Measurements from ENCODE around the gene CTXND1. TPM values are rescaled to one million over a fixed set of nuclear protein-coding genes. Genes with fewer than 3 reads are reported as not detected.

CTXND1 gene
- total RNA-seq, 1 experiment from 2014 or later = not detected

GRCh38 chr15:80283531-80283930 lies 31.5 kb upstream of the CTXND1 start:
- Histone ChIP-seq H2BK15ac (ENCODE audit: low read depth, low read length) (no peak overlapping the region), H3K27me3 (ENCODE audit: insufficient read depth, low read length) (no peaks in the 10 kb centered on the region), H3K23me2 (ENCODE audit: insufficient read length, low read depth, low read length, poor library complexity, severe bottlenecking) (no peaks in the 10 kb centered on the region), H4K8ac (replicated peaks; ENCODE audit: insufficient read length, low read depth, low read length) (no peak overlapping the region), H3K4me1 (ENCODE audit: insufficient read depth, low read length) (no peaks in the 10 kb centered on the region), H3K79me1 (ENCODE audit: insufficient read depth, low read depth, low read length, poor library complexity, severe bottlenecking) (no peaks in the 10 kb centered on the region), H3K4me2 (ENCODE audit: insufficient read depth, insufficient read length, low read length) (no peak overlapping the region), H3K9ac (ENCODE audit: extremely low read depth, insufficient read length, low read length) (no peak overlapping the region), H2BK20ac (ENCODE audit: low read depth, low read length, poor library complexity, severe bottlenecking) (no peak overlapping the region), H4K20me1 (ENCODE audit: control insufficient read depth, insufficient read depth, insufficient read length) (no peaks in the 10 kb centered on the region), H2BK12ac (ENCODE audit: insufficient read length, low read depth, low read length) (no peak overlapping the region), H3K23ac (ENCODE audit: insufficient read length, low read depth, low read length) (no peak overlapping the region), H2BK5ac (ENCODE audit: insufficient read length, low read length) (no peak overlapping the region), H2BK120ac (ENCODE audit: low read depth, low read length, poor library complexity, severe bottlenecking) (no peak overlapping the region), H4K5ac (ENCODE audit: insufficient read length, low read depth, low read length) (no peak overlapping the region), H3K14ac (ENCODE audit: insufficient read depth, low read length) (no peak overlapping the region), H3K56ac (ENCODE audit: insufficient read length, low read depth, low read length) (no peak overlapping the region), H3K9me3 (ENCODE audit: control insufficient read depth, low read depth, low read length) (no peaks in the 10 kb centered on the region), H4K91ac (ENCODE audit: insufficient read length, low read depth, low read length) (no peak overlapping the region), H3T11ph (ENCODE audit: low read length) (no peak overlapping the region), H3K27ac (ENCODE audit: insufficient read length, low read depth, low read length) (no peak overlapping the region), H3K79me2 (ENCODE audit: insufficient read depth, low read length) (no peaks in the 10 kb centered on the region), H2AK5ac (ENCODE audit: insufficient read length, low read length) (no peak overlapping the region), H2AFZ (ENCODE audit: low read length) (no peak overlapping the region), H3K18ac (ENCODE audit: insufficient read length, low read depth, low read length) (no peak overlapping the region), H3K4ac (ENCODE audit: low read depth, low read length) (no peak overlapping the region)
- H3K4me3 Mint-ChIP-seq = no peak overlapping the region
- peaks cover 5% of the 10 kb centered on the region for H3K27me3 Mint-ChIP-seq (ENCODE audit: low read depth)
- TF ChIP-seq, protein P1, sequence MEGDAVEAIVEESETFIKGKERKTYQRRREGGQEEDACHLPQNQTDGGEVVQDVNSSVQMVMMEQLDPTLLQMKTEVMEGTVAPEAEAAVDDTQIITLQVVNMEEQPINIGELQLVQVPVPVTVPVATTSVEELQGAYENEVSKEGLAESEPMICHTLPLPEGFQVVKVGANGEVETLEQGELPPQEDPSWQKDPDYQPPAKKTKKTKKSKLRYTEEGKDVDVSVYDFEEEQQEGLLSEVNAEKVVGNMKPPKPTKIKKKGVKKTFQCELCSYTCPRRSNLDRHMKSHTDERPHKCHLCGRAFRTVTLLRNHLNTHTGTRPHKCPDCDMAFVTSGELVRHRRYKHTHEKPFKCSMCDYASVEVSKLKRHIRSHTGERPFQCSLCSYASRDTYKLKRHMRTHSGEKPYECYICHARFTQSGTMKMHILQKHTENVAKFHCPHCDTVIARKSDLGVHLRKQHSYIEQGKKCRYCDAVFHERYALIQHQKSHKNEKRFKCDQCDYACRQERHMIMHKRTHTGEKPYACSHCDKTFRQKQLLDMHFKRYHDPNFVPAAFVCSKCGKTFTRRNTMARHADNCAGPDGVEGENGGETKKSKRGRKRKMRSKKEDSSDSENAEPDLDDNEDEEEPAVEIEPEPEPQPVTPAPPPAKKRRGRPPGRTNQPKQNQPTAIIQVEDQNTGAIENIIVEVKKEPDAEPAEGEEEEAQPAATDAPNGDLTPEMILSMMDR (conservative IDR thresholded peaks at IDR 0.05) = no peak
- WGBS (ENCODE audit: extremely low coverage, insufficient read length, low lambda C conversion rate) = no CpG with 5 or more reads among the region's 3 CpGs
- H3K9me3 Mint-ChIP-seq = no peaks in the 10 kb centered on the region
- peaks cover 5 to 8% of the 10 kb centered on the region in 2 experiments; a peak in 3 of 4 replicates for H3K4me1 Mint-ChIP-seq
- H3K27ac Mint-ChIP-seq = no peak overlapping the region
- no peaks in the 10 kb centered on the region for H3K36me3 Mint-ChIP-seq (ENCODE audit: insufficient read depth in 1 of 3, low read depth in 3 of 3)
- DNase-seq = no peak
